ENCODE results near the gene TNFRSF8.
"Not testable (repeated sequence)": the region's sequence is repeated elsewhere in the genome, so short reads cannot be mapped to it uniquely, and the experiment has no call there.

TNFRSF8 gene

GRCh38 chr1:12063141-12064072, at the start of gene TNFRSF8:
TNFRSF8 (plus strand) TSS chr1:12063303; CDS start chr1:12063599, 296 bp downstream.
- peak; percentile 75 for DNase-seq

GRCh38 chr1:12014141-12014991, 48.7 kb upstream of the TNFRSF8 start:
- DNase-seq, result no peak

- DNase-seq, result no peak
Measured at GRCh38 chr1:12015001-12015491, 48.1 kb upstream of the TNFRSF8 start.

- no peak for DNase-seq
Measured at GRCh38 chr1:12015499-12015898, 47.6 kb upstream of the TNFRSF8 start.

- DNase-seq, result no peak
Measured at GRCh38 chr1:12016182-12016581, 46.9 kb upstream of the TNFRSF8 start.

- no peak for DNase-seq
Measured at GRCh38 chr1:12019858-12020509, 43.1 kb upstream of the TNFRSF8 start.

- no peak for DNase-seq
Measured at GRCh38 chr1:12021616-12022015, 41.5 kb upstream of the TNFRSF8 start.

- no peak for DNase-seq
Measured at GRCh38 chr1:12022036-12022435, 41.1 kb upstream of the TNFRSF8 start.

GRCh38 chr1:12026586-12026985, 36.5 kb upstream of the TNFRSF8 start:
- DNase-seq, result no peak

GRCh38 chr1:12028248-12028647, 34.9 kb upstream of the TNFRSF8 start:
- DNase-seq, result no peak

- no peak for DNase-seq
Measured at GRCh38 chr1:12028957-12029511, 34.1 kb upstream of the TNFRSF8 start.

- no peak for DNase-seq
Measured at GRCh38 chr1:12029720-12030339, 33.3 kb upstream of the TNFRSF8 start.

- peak; percentile 68 for DNase-seq
Measured at GRCh38 chr1:12031039-12031980, 31.8 kb upstream of the TNFRSF8 start.

- DNase-seq, result no peak
Measured at GRCh38 chr1:12032161-12032621, 30.9 kb upstream of the TNFRSF8 start.

GRCh38 chr1:12033441-12033840, 29.7 kb upstream of the TNFRSF8 start:
- DNase-seq, result not testable (repeated sequence)

- DNase-seq, result no peak
Measured at GRCh38 chr1:12034381-12034801, 28.7 kb upstream of the TNFRSF8 start.

- DNase-seq, result no peak
Measured at GRCh38 chr1:12035312-12035711, 27.8 kb upstream of the TNFRSF8 start.

GRCh38 chr1:12037486-12038355, 25.4 kb upstream of the TNFRSF8 start:
- no peak for DNase-seq

GRCh38 chr1:12038356-12039163, 24.5 kb upstream of the TNFRSF8 start:
- no peak for DNase-seq

All from activated CD8-positive, alpha-beta memory T cell treated with anti-CD3 and anti-CD28 coated beads for 24 hours (primary cell).